HEK293 (cell line): ENCODE measurements around the gene LALBA.
"Not testable (repeated sequence)": the region's sequence is repeated elsewhere in the genome, so short reads cannot be mapped to it uniquely, and the experiment has no call there.

Experiments
- CTCF ChIA-PET: fragments of 350-600 bp; formaldehyde crosslinking; extraction: SDS; loops from one replicate; lab custom pipeline; 2021; ENCODE audit warnings: antibody characterized with exemption; lab: Yijun Ruan, JAX
- POLR2A ChIA-PET: fragments of 300-600 bp; formaldehyde crosslinking; extraction: SDS; loops from one replicate; lab custom pipeline; 2020; ENCODE audit warnings: antibody characterized with exemption, inconsistent platforms; lab: Yijun Ruan, JAX
- H3K27ac ChIP-seq: fragments of 200-500 bp; sonication (Bioruptor generic); 2 replicates; pipeline ENCODE4 v1.5.1; 2014; ENCODE audit warnings: low read depth, low read length, control low read depth, inconsistent platforms; ENCODE audit errors: extremely low read depth
- H3K36me3 ChIP-seq, 2 experiments: fragments of 200-500 bp in 1 of 2; sonication (Bioruptor generic) in 1 of 2; 1 replicate in 1 of 2; 2 replicates in 1 of 2; pipeline ENCODE4 v1.5.1; 2014 to 2017; ENCODE audit warnings: inconsistent platforms in 2 of 2, low read length in 2 of 2; ENCODE audit not compliant: control insufficient read depth in 2 of 2, insufficient read depth in 1 of 2
- H3K4me1 ChIP-seq: fragments of 200-500 bp; sonication (Bioruptor generic); 2 replicates; pipeline ENCODE4 v1.5.1; 2014; ENCODE audit warnings: mild to moderate bottlenecking, low read length, inconsistent platforms; ENCODE audit not compliant: control insufficient read depth, insufficient read depth
- H3K4me3 ChIP-seq: 2 replicates; pipeline ENCODE4 v1.5.1; 2011; ENCODE audit warnings: low read depth, mild to moderate bottlenecking, control low read depth, low read length, moderate library complexity
- H3K9me3 ChIP-seq: fragments of 200-500 bp; sonication (Bioruptor generic); 2 replicates; pipeline ENCODE4 v1.5.1; 2014; ENCODE audit warnings: low read depth, low read length, inconsistent platforms; ENCODE audit not compliant: control insufficient read depth, insufficient read depth
- KLF16 ChIP-seq: fragments of 450-650 bp; formaldehyde crosslinking; IDR thresholded peaks from 2 replicates; pipeline ENCODE4 v1.5.1; 2017; ENCODE audit warnings: missing biosample characterization, missing genetic modification characterization
- PRDM2 ChIP-seq: fragments of 450-650 bp; formaldehyde crosslinking; IDR thresholded peaks from 2 replicates; pipeline ENCODE4 v1.5.1; 2016; ENCODE audit warnings: missing biosample characterization, missing genetic modification characterization, borderline replicate concordance
- REST ChIP-seq: fragments of 450-650 bp; formaldehyde crosslinking; IDR thresholded peaks from 2 replicates; pipeline ENCODE4 v1.5.1; 2016; ENCODE audit warnings: missing biosample characterization, missing genetic modification characterization
- ZBTB8A ChIP-seq: fragments of 450-650 bp; formaldehyde crosslinking; IDR thresholded peaks from 2 replicates; pipeline ENCODE4 v1.5.1; 2016; ENCODE audit warnings: missing biosample characterization, missing genetic modification characterization
- ZNF146 ChIP-seq: fragments of 450-650 bp; formaldehyde crosslinking; IDR thresholded peaks from 2 replicates; pipeline ENCODE4 v1.5.1; 2016; ENCODE audit warnings: missing biosample characterization, missing genetic modification characterization
- ZNF169 ChIP-seq: fragments of 450-650 bp; formaldehyde crosslinking; IDR thresholded peaks from 2 replicates; pipeline ENCODE4 v1.5.1; 2016; ENCODE audit warnings: missing biosample characterization, missing genetic modification characterization
- ZNF274 ChIP-seq, 2 experiments: fragments of 200-500 bp in 1 of 2; fragments of 450-650 bp in 1 of 2; sonication (Bioruptor generic) in 1 of 2; formaldehyde crosslinking in 1 of 2; IDR thresholded peaks; 2 replicates each; pipeline versions ENCODE4 v1.5.1 to v1.6.1; 2014 to 2016; ENCODE audit warnings: borderline replicate concordance in 1 of 2, inconsistent platforms in 1 of 2, low read length in 1 of 2, missing biosample characterization in 1 of 2, missing genetic modification characterization in 1 of 2
- ZNF280C ChIP-seq: fragments of 450-650 bp; formaldehyde crosslinking; IDR thresholded peaks from 2 replicates; pipeline ENCODE4 v1.5.1; 2016; ENCODE audit warnings: missing biosample characterization, missing genetic modification characterization
- ZNF280D ChIP-seq: fragments of 450-650 bp; formaldehyde crosslinking; IDR thresholded peaks from 2 replicates; pipeline ENCODE4 v1.5.1; 2016; ENCODE audit warnings: missing biosample characterization, missing genetic modification characterization
- ZNF416 ChIP-seq: fragments of 450-650 bp; formaldehyde crosslinking; IDR thresholded peaks from 2 replicates; pipeline ENCODE4 v1.5.1; 2016; ENCODE audit warnings: missing biosample characterization, missing genetic modification characterization
- ZNF48 ChIP-seq: fragments of 450-650 bp; formaldehyde crosslinking; IDR thresholded peaks from 2 replicates; pipeline ENCODE4 v1.5.1; 2016; ENCODE audit warnings: missing biosample characterization, missing genetic modification characterization
- ZNF654 ChIP-seq: fragments of 450-650 bp; formaldehyde crosslinking; IDR thresholded peaks from 2 replicates; pipeline ENCODE4 v1.5.1; 2016; ENCODE audit warnings: low read depth, missing biosample characterization, missing genetic modification characterization
- ZNF660 ChIP-seq: fragments of 450-650 bp; IDR thresholded peaks from 2 replicates; pipeline ENCODE4 v1.5.1; 2018; ENCODE audit warnings: missing biosample characterization, mild to moderate bottlenecking, missing genetic modification characterization
- ZNF791 ChIP-seq: fragments of 450-650 bp; formaldehyde crosslinking; IDR thresholded peaks from 2 replicates; pipeline ENCODE4 v1.5.1; 2016; ENCODE audit warnings: missing biosample characterization, missing genetic modification characterization

Gene LALBA

GRCh38 chr12:48547012-48547411, 22.8 kb downstream of the LALBA start:
- H3K9me3 ChIP-seq, CTCF ChIA-PET, H3K4me1 ChIP-seq, H3K36me3 ChIP-seq, POLR2A ChIA-PET, H3K4me3 ChIP-seq, H3K27ac ChIP-seq: not testable (repeated sequence)
- TF ChIP-seq ZNF146 (tag by site-specific recombination) = peak; percentile 50; the same call in 1 of the 2 replicates

GRCh38 chr12:48545833-48546469, 23.9 kb downstream of the LALBA start:
- Histone ChIP-seq H3K9me3 (no peaks in the 10 kb centered on the region), H3K4me1 (no peaks in the 10 kb centered on the region), H3K4me3 (no peak overlapping the region), H3K27ac (no peak overlapping the region)
- ChIA-PET POLR2A (no interaction called here), CTCF (interaction anchor here (0.7 to 6.6 kb wide), 2 partner anchors 72 to 1894 kb away, joined by 4 to 209 read pairs; no protein-coding TSS in a partner anchor)
- no peak for TF ChIP-seq ZNF169 (tag by site-specific recombination)
- no peak for TF ChIP-seq PRDM2 (tag by site-specific recombination)
- no peak for TF ChIP-seq ZNF274 (IDR thresholded peaks at IDR 0.05; ENCODE audit: low read length)
- no peak for TF ChIP-seq ZNF274 (tag by site-specific recombination; IDR thresholded peaks at IDR 0.05; ENCODE audit: borderline replicate concordance)
- TF ChIP-seq ZNF280D = no peak
- TF ChIP-seq ZNF280C (tag by site-specific recombination) = no peak
- TF ChIP-seq, all 188 proteins: peak for 0
- no peaks in the 10 kb centered on the region for H3K36me3 ChIP-seq

GRCh38 chr12:48542300-48542928, 27.4 kb downstream of the LALBA start:
- Histone ChIP-seq H3K36me3 (no peaks in the 10 kb centered on the region), H3K27ac (no peak overlapping the region), H3K4me3 (no peak overlapping the region), H3K4me1 (no peaks in the 10 kb centered on the region), H3K9me3 (no peaks in the 10 kb centered on the region)
- POLR2A ChIA-PET = no interaction called here
- CTCF ChIA-PET = interaction anchor here (0.5 to 6.6 kb wide), 15 partner anchors 9 to 253 kb away, joined by 3 to 209 read pairs (median 4); no protein-coding TSS in a partner anchor
- no peak for TF ChIP-seq ZBTB8A
- no peak for TF ChIP-seq ZNF791
- peak; percentile 95 for TF ChIP-seq ZNF654 (tag by site-specific recombination)
- TF ChIP-seq KLF16 = no peak
- no peak for TF ChIP-seq ZNF48 (tag by site-specific recombination)
- TF ChIP-seq ZNF416 = no peak
- 0 out of 2 replicates have a peak, but pooled peaks have one; percentile 36 for TF ChIP-seq ZNF660 (tag by site-specific recombination)
- TF ChIP-seq REST (tag by site-specific recombination) = 0 out of 2 replicates have a peak, but pooled peaks have one; percentile 20
